IMR-90 (cell line): ENCODE data around the gene TBC1D1.

ENCODE experiments used
- BHLHE40 ChIP-seq: fragments of 150-350 bp; IDR thresholded peaks from 2 replicates; pipeline ENCODE4 v1.6.1; 2016; ENCODE audit warnings: mild to moderate bottlenecking, low read depth, low read length
- CHD1 ChIP-seq: IDR thresholded peaks from 2 replicates; pipeline ENCODE4 v1.6.1; 2012; ENCODE audit warnings: low read depth, low read length, improper control_type of control experiment
- FOS ChIP-seq: fragments of 150-350 bp; IDR thresholded peaks from 2 replicates; pipeline ENCODE4 v1.6.1; 2016; ENCODE audit warnings: low read depth, low read length
- MAFK ChIP-seq: IDR thresholded peaks from 2 replicates; pipeline ENCODE4 v1.6.1; 2012; ENCODE audit warnings: low read depth, low read length, improper control_type of control experiment
- MAZ ChIP-seq: IDR thresholded peaks from 2 replicates; pipeline ENCODE4 v1.6.1; 2012; ENCODE audit warnings: low read depth, mild to moderate bottlenecking, low read length, improper control_type of control experiment, moderate library complexity, borderline replicate concordance
- MXI1 ChIP-seq: IDR thresholded peaks from 2 replicates; pipeline ENCODE4 v1.6.1; 2012; ENCODE audit warnings: low read depth, mild to moderate bottlenecking, low read length, moderate library complexity, borderline replicate concordance
- POLR2A ChIP-seq: IDR thresholded peaks from 2 replicates; pipeline ENCODE4 v1.6.1; 2012; ENCODE audit warnings: mild to moderate bottlenecking, low read depth, low read length
- RAD21 ChIP-seq: IDR thresholded peaks from 2 replicates; pipeline ENCODE4 v1.6.1; 2012; ENCODE audit warnings: low read length, improper control_type of control experiment
- RCOR1 ChIP-seq: IDR thresholded peaks from 2 replicates; pipeline ENCODE4 v1.6.1; 2012; ENCODE audit warnings: mild to moderate bottlenecking, low read length, improper control_type of control experiment; ENCODE audit not compliant: insufficient replicate concordance
- SMC3 ChIP-seq: fragments of 150-350 bp; IDR thresholded peaks from 2 replicates; pipeline ENCODE4 v1.6.1; 2016; ENCODE audit warnings: low read depth, mild to moderate bottlenecking, antibody characterized with exemption, low read length, moderate library complexity
- TF ChIP-seq, protein P1 (sequence below): conservative IDR thresholded peaks from 2 replicates; pipeline ENCODE4 v1.5.1; 2012; ENCODE audit warnings: mild to moderate bottlenecking, low read depth, low read length, improper control_type of control experiment
- TF ChIP-seq, protein P2 (sequence below): fragments of 150-350 bp; IDR thresholded peaks from 2 replicates; pipeline ENCODE4 v1.6.1; 2016; ENCODE audit warnings: low read depth, mild to moderate bottlenecking, low read length, moderate library complexity, borderline replicate concordance

DNA sequence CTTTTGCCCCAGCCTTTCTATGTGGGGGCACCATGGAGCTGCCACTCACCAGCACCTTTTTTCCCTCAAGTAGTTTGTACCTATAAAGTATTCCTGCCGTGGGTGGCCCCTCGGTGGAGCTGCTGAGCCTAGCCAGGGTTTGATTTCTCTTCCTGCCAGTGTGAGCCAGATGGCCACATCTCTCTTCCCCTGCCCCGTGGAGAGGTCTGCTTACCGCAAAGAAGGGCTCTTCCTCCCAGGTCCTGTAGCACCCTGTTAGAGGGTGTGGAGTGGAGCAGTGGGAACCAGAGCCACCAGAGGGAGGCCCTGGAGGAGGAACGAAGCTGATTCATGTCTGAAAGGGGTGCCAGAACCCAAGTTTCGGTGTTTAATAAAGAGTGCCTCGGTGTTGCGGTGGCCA, 164.7 kb downstream of the TBC1D1 start:
- TF ChIP-seq, protein P1, sequence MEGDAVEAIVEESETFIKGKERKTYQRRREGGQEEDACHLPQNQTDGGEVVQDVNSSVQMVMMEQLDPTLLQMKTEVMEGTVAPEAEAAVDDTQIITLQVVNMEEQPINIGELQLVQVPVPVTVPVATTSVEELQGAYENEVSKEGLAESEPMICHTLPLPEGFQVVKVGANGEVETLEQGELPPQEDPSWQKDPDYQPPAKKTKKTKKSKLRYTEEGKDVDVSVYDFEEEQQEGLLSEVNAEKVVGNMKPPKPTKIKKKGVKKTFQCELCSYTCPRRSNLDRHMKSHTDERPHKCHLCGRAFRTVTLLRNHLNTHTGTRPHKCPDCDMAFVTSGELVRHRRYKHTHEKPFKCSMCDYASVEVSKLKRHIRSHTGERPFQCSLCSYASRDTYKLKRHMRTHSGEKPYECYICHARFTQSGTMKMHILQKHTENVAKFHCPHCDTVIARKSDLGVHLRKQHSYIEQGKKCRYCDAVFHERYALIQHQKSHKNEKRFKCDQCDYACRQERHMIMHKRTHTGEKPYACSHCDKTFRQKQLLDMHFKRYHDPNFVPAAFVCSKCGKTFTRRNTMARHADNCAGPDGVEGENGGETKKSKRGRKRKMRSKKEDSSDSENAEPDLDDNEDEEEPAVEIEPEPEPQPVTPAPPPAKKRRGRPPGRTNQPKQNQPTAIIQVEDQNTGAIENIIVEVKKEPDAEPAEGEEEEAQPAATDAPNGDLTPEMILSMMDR: no peak
- TF ChIP-seq CHD1: no peak
- no peak for TF ChIP-seq POLR2A
- no peak for TF ChIP-seq FOS
- TF ChIP-seq, protein P2, sequence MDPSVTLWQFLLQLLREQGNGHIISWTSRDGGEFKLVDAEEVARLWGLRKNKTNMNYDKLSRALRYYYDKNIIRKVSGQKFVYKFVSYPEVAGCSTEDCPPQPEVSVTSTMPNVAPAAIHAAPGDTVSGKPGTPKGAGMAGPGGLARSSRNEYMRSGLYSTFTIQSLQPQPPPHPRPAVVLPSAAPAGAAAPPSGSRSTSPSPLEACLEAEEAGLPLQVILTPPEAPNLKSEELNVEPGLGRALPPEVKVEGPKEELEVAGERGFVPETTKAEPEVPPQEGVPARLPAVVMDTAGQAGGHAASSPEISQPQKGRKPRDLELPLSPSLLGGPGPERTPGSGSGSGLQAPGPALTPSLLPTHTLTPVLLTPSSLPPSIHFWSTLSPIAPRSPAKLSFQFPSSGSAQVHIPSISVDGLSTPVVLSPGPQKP: no peak
- TF ChIP-seq RAD21: no peak; the same call in 1 of the 2 replicates
- no peak for TF ChIP-seq BHLHE40
- TF ChIP-seq MAFK: no peak
- TF ChIP-seq SMC3: no peak
- TF ChIP-seq MAZ: no peak
- TF ChIP-seq MXI1: no peak
- TF ChIP-seq RCOR1: no peak
